ENCODE data around the gene ATP8B3.
"Not testable (repeated sequence)": the region's sequence is repeated elsewhere in the genome, so short reads cannot be mapped to it uniquely, and the experiment has no call there.

ATP8B3 gene

GRCh38 chr19:1797313-1797712, 14.8 kb downstream of the ATP8B3 start:
- DNase-seq (ENCODE audit: low read depth in 3 of 3) = not testable (repeated sequence)

- no peak for DNase-seq (ENCODE audit: low read depth in 3 of 3)
These were observed 15.5 kb downstream of the ATP8B3 start for GRCh38 chr19:1796395-1797142.

- DNase-seq (ENCODE audit: low read depth in 3 of 3) = no peak
These were observed 17.5 kb downstream of the ATP8B3 start for GRCh38 chr19:1794424-1795172.

- no peak for DNase-seq (ENCODE audit: low read depth in 3 of 3)
These were observed 20.2 kb downstream of the ATP8B3 start for GRCh38 chr19:1791879-1792278.

- DNase-seq (ENCODE audit: low read depth in 3 of 3) = no peak
These were observed 21.9 kb downstream of the ATP8B3 start for GRCh38 chr19:1790054-1790792.

- DNase-seq (ENCODE audit: low read depth in 3 of 3) = no peak
These were observed 22.6 kb downstream of the ATP8B3 start for GRCh38 chr19:1789261-1790041.

GRCh38 chr19:1787116-1787515, 25.0 kb downstream of the ATP8B3 start:
- DNase-seq (ENCODE audit: low read depth in 3 of 3) = no peak

GRCh38 chr19:1786668-1787067, 25.4 kb downstream of the ATP8B3 start:
- no peak for DNase-seq (ENCODE audit: low read depth in 3 of 3)

GRCh38 chr19:1785310-1785709, 26.8 kb downstream of the ATP8B3 start:
- no peak for DNase-seq (ENCODE audit: low read depth in 3 of 3)

GRCh38 chr19:1783874-1784273, 28.2 kb downstream of the ATP8B3 start:
- DNase-seq (ENCODE audit: low read depth in 3 of 3) = no peak

GRCh38 chr19:1783354-1783753, 28.7 kb downstream of the ATP8B3 start:
- no peak for DNase-seq (ENCODE audit: low read depth in 3 of 3)

- DNase-seq (ENCODE audit: low read depth in 3 of 3) = no peak
These were observed 29.6 kb downstream of the ATP8B3 start for GRCh38 chr19:1782521-1782920.

- DNase-seq (ENCODE audit: low read depth in 3 of 3) = no peak
These were observed 31.7 kb downstream of the ATP8B3 start for GRCh38 chr19:1780272-1780958.

- DNase-seq (ENCODE audit: low read depth in 3 of 3) = no peak
These were observed 32.5 kb downstream of the ATP8B3 start for GRCh38 chr19:1779574-1779973.

GRCh38 chr19:1777149-1777548, 34.9 kb downstream of the ATP8B3 start:
- no peak for DNase-seq (ENCODE audit: low read depth in 3 of 3)

GRCh38 chr19:1776606-1777147, 35.4 kb downstream of the ATP8B3 start:
- DNase-seq (ENCODE audit: low read depth in 3 of 3) = no peak

- DNase-seq (ENCODE audit: low read depth in 3 of 3) = no peak
These were observed 36.0 kb downstream of the ATP8B3 start for GRCh38 chr19:1775951-1776605.

GRCh38 chr19:1774989-1775772, 36.9 kb downstream of the ATP8B3 start:
- no peak for DNase-seq (ENCODE audit: low read depth in 3 of 3)

GRCh38 chr19:1773184-1773583, 38.9 kb downstream of the ATP8B3 start:
- no peak for DNase-seq (ENCODE audit: low read depth in 3 of 3)

All from stimulated activated CD4-positive, alpha-beta T cell treated with anti-CD3 and anti-CD28 coated beads, TNF-alpha, amount 100 ng/mL, for 48 hours (primary cell).